Chondrocyte (in vitro differentiated cells): ENCODE data around the gene SLC5A2. TPM values are rescaled to one million over a fixed set of nuclear protein-coding genes. Genes with fewer than 3 reads are reported as not detected.
"Not testable (repeated sequence)": the region's sequence is repeated elsewhere in the genome, so short reads cannot be mapped to it uniquely, and the experiment has no call there.

Source experiments
- DNase-seq: peaks from one replicate; pipeline ENCODE4 v3.0.0; 2021; ENCODE audit warnings: mixed read lengths, low spot score
- H3K27ac Mint-ChIP-seq: one replicate; pipeline ENCODE4 v1.8.0; 2021; ENCODE audit warnings: mild to moderate bottlenecking, moderate library complexity, mixed read lengths; ENCODE audit not compliant: unreplicated experiment
- H3K27me3 Mint-ChIP-seq: 2 replicates; pipeline ENCODE4 v1.8.0; 2021; ENCODE audit warnings: low read depth, mixed read lengths
- H3K36me3 Mint-ChIP-seq: 2 replicates; pipeline ENCODE4 v1.8.0; 2021; ENCODE audit warnings: low read depth, mixed read lengths
- H3K4me1 Mint-ChIP-seq: 2 replicates; pipeline ENCODE4 v1.8.0; 2021; ENCODE audit warnings: low read depth, mild to moderate bottlenecking, mixed read lengths
- H3K4me3 Mint-ChIP-seq: one replicate; pipeline ENCODE4 v1.8.0; 2021; ENCODE audit warnings: mild to moderate bottlenecking, moderate library complexity, mixed read lengths; ENCODE audit not compliant: unreplicated experiment
- H3K9me3 Mint-ChIP-seq: 2 replicates; pipeline ENCODE4 v1.8.0; 2021; ENCODE audit warnings: low read depth, mixed read lengths
- total RNA-seq: library from RNA; stranded (reverse); gene quantifications from 3 replicates; pipeline ENCODE4 v1.2.1, GENCODE V29; 2021
- TF ChIP-seq, protein P1 (sequence below): fragments of 200-600 bp; sonication (generic); IDR thresholded peaks from 2 replicates; pipeline ENCODE4 v1.5.0; 2021; ENCODE audit warnings: antibody characterized with exemption, mild to moderate bottlenecking, moderate library complexity

Gene SLC5A2
- total RNA-seq, 1 donor from 2014 or later, result not detected

DNA sequence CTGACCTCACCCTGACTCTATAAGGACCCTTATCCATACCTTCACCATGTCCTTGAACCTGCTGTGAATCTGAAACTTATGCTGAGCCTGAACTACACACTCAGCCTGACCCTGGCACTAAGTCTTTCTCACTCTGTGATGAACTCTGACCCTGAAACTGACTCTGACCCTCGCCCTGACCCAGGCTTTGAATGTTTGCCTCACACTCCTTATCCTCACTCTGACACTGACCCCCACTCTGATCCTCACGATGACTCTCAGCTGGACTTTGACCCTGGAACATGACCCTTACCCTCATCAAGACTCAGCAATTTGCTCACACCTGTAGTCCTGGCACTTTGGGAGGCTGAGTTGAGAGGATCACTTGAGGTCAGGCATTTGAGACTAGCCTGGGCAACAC, 49.2 kb downstream of the SLC5A2 start:
- no peak overlapping the region for H3K4me3 Mint-ChIP-seq
- no peak overlapping the region for H3K27ac Mint-ChIP-seq
- peaks cover 30% of the 10 kb centered on the region for H3K27me3 Mint-ChIP-seq
- TF ChIP-seq, protein P1, sequence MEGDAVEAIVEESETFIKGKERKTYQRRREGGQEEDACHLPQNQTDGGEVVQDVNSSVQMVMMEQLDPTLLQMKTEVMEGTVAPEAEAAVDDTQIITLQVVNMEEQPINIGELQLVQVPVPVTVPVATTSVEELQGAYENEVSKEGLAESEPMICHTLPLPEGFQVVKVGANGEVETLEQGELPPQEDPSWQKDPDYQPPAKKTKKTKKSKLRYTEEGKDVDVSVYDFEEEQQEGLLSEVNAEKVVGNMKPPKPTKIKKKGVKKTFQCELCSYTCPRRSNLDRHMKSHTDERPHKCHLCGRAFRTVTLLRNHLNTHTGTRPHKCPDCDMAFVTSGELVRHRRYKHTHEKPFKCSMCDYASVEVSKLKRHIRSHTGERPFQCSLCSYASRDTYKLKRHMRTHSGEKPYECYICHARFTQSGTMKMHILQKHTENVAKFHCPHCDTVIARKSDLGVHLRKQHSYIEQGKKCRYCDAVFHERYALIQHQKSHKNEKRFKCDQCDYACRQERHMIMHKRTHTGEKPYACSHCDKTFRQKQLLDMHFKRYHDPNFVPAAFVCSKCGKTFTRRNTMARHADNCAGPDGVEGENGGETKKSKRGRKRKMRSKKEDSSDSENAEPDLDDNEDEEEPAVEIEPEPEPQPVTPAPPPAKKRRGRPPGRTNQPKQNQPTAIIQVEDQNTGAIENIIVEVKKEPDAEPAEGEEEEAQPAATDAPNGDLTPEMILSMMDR, result no peak
- peaks cover 9% of the 10 kb centered on the region for H3K4me1 Mint-ChIP-seq
- H3K9me3 Mint-ChIP-seq, result no peaks in the 10 kb centered on the region
- no peak for DNase-seq
- H3K36me3 Mint-ChIP-seq, result no peaks in the 10 kb centered on the region

DNA sequence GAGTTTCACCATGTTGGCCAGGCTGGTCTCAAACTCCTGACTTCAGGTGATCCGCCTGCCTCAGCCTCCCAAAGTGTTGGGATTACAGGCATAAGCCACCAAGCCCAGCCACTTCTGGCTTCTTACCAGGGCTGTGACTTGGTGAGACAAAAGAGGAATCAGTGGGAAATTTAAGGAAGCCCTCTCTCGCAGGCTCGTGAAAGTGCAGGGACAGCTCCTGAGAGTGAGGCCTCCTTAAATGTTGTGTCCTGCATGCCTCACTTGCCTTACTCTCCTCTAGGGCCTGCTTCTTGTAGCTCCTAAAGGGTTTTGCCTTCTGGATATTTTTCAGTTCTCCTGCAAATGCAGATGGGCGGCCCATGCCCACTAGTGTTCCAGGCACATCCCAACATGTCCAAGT, 50.0 kb downstream of the SLC5A2 start:
- Mint-ChIP-seq H3K27me3 (peaks cover 26% of the 10 kb centered on the region), H3K4me1 (peaks cover 9% of the 10 kb centered on the region), H3K4me3 (no peak overlapping the region), H3K36me3 (no peaks in the 10 kb centered on the region), H3K9me3 (no peaks in the 10 kb centered on the region), H3K27ac (no peak overlapping the region)
- no peak for DNase-seq
- TF ChIP-seq, protein P1, result no peak

DNA sequence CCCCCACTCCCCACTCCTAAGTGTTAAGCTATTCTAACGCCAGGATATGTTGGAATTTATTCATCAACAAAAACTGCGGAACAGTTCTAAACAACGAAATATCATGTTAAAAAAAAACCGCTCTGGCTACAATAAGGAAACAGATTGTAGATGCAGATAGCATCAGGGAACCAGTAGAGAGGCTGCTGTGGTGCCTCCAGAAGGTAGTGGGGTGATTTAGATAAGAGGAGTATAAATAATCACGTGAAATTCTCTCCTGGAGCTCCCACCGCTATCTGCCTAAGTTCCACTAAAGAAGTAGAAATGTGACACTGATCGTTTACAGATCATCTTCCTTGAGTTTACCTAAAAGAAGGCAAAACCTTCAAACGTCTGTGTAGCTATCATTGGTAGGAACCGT, 52.8 kb downstream of the SLC5A2 start:
- H3K36me3 Mint-ChIP-seq, result peaks cover 2% of the 10 kb centered on the region
- peaks cover 4% of the 10 kb centered on the region for H3K9me3 Mint-ChIP-seq
- H3K27me3 Mint-ChIP-seq, result peaks cover 14% of the 10 kb centered on the region
- no peaks in the 10 kb centered on the region for H3K4me1 Mint-ChIP-seq
- no peak overlapping the region for H3K4me3 Mint-ChIP-seq
- TF ChIP-seq, protein P1, result no peak
- no peak for DNase-seq
- no peak overlapping the region for H3K27ac Mint-ChIP-seq

DNA sequence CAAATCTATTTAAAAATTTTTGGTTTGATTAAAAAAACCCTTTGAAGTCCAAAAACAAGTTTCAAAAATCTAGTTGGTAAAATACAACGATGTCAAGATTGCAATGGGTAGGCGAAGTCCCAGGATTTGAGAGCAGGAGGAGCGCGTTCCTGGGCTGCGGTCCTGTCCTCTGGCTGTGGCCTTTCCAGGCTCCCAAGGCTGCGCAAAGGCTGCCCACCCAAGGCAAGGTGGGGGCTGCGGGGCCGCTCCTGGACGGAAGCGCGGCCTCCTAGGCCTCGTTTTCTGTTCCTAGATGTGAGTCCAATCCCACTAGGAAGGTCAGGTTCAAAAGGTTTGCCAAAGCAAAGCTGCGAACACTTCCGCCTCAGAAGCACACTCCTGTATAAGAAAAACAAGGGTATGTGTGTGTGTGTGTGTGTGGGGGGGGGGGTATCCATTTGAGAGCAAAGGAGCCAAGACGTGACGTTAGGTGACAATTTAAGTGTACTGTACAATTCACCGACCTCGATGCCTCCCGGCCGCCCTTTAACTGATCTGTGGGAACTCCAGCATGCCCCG, 54.0 kb downstream of the SLC5A2 start:
- TF ChIP-seq, protein P1, result no peak
- Mint-ChIP-seq H3K4me3 (no peak overlapping the region), H3K27me3 (peaks cover 18% of the 10 kb centered on the region), H3K27ac (no peak overlapping the region), H3K36me3 (peaks cover 2% of the 10 kb centered on the region), H3K9me3 (peaks cover 4% of the 10 kb centered on the region), H3K4me1 (no peaks in the 10 kb centered on the region)
- DNase-seq, result no peak

DNA sequence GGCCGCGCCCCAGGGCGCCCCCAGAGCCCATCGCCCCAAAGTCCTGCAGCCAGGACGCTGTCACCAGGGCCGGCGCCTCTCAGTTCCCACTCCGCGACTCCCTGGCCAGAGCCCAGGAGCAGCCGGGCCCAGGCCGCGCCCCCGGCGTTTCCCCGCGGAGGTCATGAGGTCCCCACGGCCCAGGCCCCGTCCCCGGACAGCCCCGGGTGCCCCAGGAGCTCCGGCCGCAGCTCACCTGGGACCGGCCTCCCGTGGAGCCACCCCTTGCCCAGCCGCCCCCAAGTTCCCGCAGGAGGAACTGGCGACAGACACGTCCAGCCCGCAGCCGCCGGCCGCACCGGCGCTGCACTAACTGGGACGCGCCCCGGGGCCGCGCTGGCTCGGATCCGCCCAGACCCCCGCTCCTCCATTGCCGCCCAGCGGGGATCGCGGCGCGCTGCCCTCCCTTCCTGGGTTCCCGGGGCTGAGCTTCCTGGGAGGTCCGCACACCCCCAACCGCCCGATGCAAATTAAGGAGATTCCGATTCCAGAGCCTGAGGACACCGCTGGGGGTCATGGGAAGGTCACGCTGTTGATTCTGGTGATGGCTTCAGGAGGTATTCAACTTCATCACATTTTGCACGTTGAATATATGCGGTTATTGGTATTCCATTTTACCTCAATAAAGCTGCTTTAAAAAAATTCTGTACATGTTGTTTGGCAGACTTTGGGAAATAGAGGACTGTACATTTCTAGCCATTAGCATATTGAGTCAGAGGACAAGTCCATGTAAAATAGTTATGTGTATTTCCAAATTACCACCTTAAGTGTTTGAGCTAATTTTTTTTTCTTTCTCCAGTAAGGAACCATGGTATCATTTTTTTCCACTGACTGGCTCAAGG, 54.7 kb downstream of the SLC5A2 start:
- no peak for DNase-seq
- H3K27me3 Mint-ChIP-seq, result peaks cover 21% of the 10 kb centered on the region
- H3K9me3 Mint-ChIP-seq, result peaks cover 11% of the 10 kb centered on the region
- no peak overlapping the region for H3K4me3 Mint-ChIP-seq
- no peak overlapping the region for H3K27ac Mint-ChIP-seq
- H3K36me3 Mint-ChIP-seq, result peaks cover 2% of the 10 kb centered on the region
- TF ChIP-seq, protein P1, result no peak
- H3K4me1 Mint-ChIP-seq, result no peaks in the 10 kb centered on the region

DNA sequence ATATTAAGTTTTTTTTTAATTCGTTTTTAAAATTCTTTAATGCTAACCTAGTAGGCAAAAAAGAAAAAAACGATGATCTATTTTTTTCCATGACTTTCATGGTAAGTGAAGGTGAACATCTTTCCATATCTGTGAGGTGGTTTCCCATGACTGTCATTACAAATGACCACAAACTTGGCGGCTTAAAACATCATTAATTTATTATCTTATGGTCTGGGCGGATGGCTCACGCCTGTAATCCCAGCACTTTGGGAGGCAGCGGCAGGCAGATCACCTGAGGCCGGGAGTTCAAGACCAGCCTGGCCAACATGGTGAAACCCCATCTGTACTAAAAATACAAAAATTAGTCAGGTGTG, 55.3 kb downstream of the SLC5A2 start:
- Mint-ChIP-seq H3K27me3 (peaks cover 21% of the 10 kb centered on the region), H3K9me3 (peaks cover 14% of the 10 kb centered on the region)
- not testable (repeated sequence) for DNase-seq, H3K27ac Mint-ChIP-seq, H3K4me3 Mint-ChIP-seq, H3K4me1 Mint-ChIP-seq, H3K36me3 Mint-ChIP-seq

DNA sequence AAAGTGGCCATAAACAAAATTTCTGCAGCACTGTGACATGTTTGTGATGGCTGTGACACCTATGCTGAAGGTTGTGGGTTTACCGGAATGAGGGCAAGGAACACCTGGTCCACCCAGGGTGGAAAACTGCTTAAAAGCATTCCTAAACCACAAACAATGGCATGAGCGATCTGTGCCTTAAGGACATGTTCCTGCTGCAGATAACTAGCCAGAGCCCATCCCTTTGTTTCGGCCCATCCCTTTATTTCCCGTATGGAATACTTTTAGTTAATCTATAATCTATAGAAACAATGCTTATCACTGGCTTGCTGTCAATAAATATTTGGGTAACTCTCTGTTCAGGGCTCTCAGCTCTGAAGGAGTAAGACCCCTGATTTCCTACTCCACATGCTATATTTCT, 56.8 kb downstream of the SLC5A2 start:
- H3K9me3 Mint-ChIP-seq, result peaks cover 18% of the 10 kb centered on the region
- not testable (repeated sequence) for H3K4me1 Mint-ChIP-seq, H3K36me3 Mint-ChIP-seq, H3K4me3 Mint-ChIP-seq, H3K27ac Mint-ChIP-seq, DNase-seq
- peaks cover 22% of the 10 kb centered on the region for H3K27me3 Mint-ChIP-seq
